CD14-positive monocyte (primary cell): ENCODE data around the gene THRB. TPM values are rescaled to one million over a fixed set of nuclear protein-coding genes. Genes with fewer than 3 reads are reported as not detected.

Experiments used
- DNase-seq, 3 donors: peaks; one replicate each; pipeline ENCODE4 v3.0.0-alpha.2; 2011 to 2022
- H2AFZ ChIP-seq: 2 replicates; pipeline ENCODE4 v1.6.0; 2012; ENCODE audit warnings: mild to moderate bottlenecking, low read depth, low read length, inconsistent platforms; ENCODE audit not compliant: insufficient read depth, poor library complexity, severe bottlenecking
- H3K27ac ChIP-seq, 2 donors: 1 replicate in 1 of 2; 2 replicates in 1 of 2; pipeline ENCODE4 v1.5.1; 2012 to 2013; ENCODE audit warnings: low read length in 2 of 2, control low read depth in 1 of 2, inconsistent platforms in 1 of 2, low read depth in 1 of 2, mild to moderate bottlenecking in 1 of 2
- H3K27me3 ChIP-seq, 2 donors: one replicate each; pipeline versions ENCODE4 v1.6.0 to v1.6.1; 2011 to 2013; ENCODE audit warnings: low read length in 2 of 2; ENCODE audit not compliant: control insufficient read depth in 2 of 2, insufficient read depth in 2 of 2
- H3K36me3 ChIP-seq, 2 donors: replicated peaks in 1 of 2; 1 replicate in 1 of 2; 2 replicates in 1 of 2; pipeline versions ENCODE4 v1.5.1 to v1.6.1; 2012 to 2013; ENCODE audit warnings: low read length in 2 of 2, control low read depth in 1 of 2, inconsistent platforms in 1 of 2, mild to moderate bottlenecking in 1 of 2; ENCODE audit not compliant: insufficient read depth in 2 of 2, control insufficient read depth in 1 of 2
- H3K4me1 ChIP-seq, 2 donors: 1 replicate in 1 of 2; 2 replicates in 1 of 2; pipeline versions ENCODE4 v1.5.1 to v1.6.1; 2012 to 2013; ENCODE audit warnings: low read length in 2 of 2, control low read depth in 1 of 2, inconsistent platforms in 1 of 2, mild to moderate bottlenecking in 1 of 2, moderate library complexity in 1 of 2; ENCODE audit not compliant: insufficient read depth in 2 of 2, control insufficient read depth in 1 of 2
- H3K4me2 ChIP-seq: replicated peaks from 2 replicates; pipeline ENCODE3; 2012; ENCODE audit warnings: low read length, moderate library complexity, mild to moderate bottlenecking; ENCODE audit not compliant: poor library complexity, severe bottlenecking; ENCODE audit errors: extremely low read depth
- H3K4me3 ChIP-seq, 3 experiments: fragments of 200-600 bp in 1 of 3; sonication (generic) in 1 of 3; replicated peaks in 1 of 3; 1 replicate in 2 of 3; 2 replicates in 1 of 3; pipeline ENCODE4 v1.5.1; 2011 to 2013; ENCODE audit warnings: low read length in 3 of 3, mild to moderate bottlenecking in 3 of 3, control low read depth in 2 of 3, low read depth in 2 of 3, inconsistent platforms in 1 of 3, moderate library complexity in 1 of 3
- H3K79me2 ChIP-seq: 2 replicates; pipeline ENCODE4 v1.6.0; 2012; ENCODE audit warnings: mild to moderate bottlenecking, control low read depth, inconsistent platforms, low read length, moderate library complexity; ENCODE audit not compliant: insufficient read depth
- H3K9ac ChIP-seq: 2 replicates; pipeline ENCODE4 v1.6.0; 2017; ENCODE audit warnings: low read length, mild to moderate bottlenecking; ENCODE audit not compliant: insufficient read depth, poor library complexity, severe bottlenecking
- H3K9me3 ChIP-seq, 2 donors: replicated peaks in 1 of 2; 1 replicate in 1 of 2; 2 replicates in 1 of 2; pipeline versions ENCODE4 v1.5.1 to v1.6.1; 2012 to 2013; ENCODE audit warnings: low read length in 2 of 2, control low read depth in 1 of 2; ENCODE audit not compliant: control insufficient read depth in 1 of 2, insufficient read depth in 1 of 2
- H4K20me1 ChIP-seq: 2 replicates; pipeline ENCODE4 v1.6.0; 2012; ENCODE audit warnings: mild to moderate bottlenecking, low read length, control low read depth, moderate library complexity; ENCODE audit not compliant: insufficient read depth
- H3K27ac Mint-ChIP-seq, 7 donors: one replicate each; pipeline ENCODE4 v1.8.0; 2020; ENCODE audit warnings: mild to moderate bottlenecking in 7 of 7, mixed read lengths in 7 of 7, moderate library complexity in 6 of 7, inconsistent platforms in 2 of 7
- H3K27me3 Mint-ChIP-seq, 3 donors: one replicate each; pipeline ENCODE4 v1.8.0; 2021 to 2022; ENCODE audit warnings: low read depth in 3 of 3, mild to moderate bottlenecking in 3 of 3, mixed read lengths in 3 of 3, moderate library complexity in 3 of 3, inconsistent platforms in 1 of 3
- H3K36me3 Mint-ChIP-seq, 2 donors: one replicate each; pipeline ENCODE4 v1.8.0; 2020; ENCODE audit warnings: mixed read lengths in 2 of 2, inconsistent platforms in 1 of 2, mild to moderate bottlenecking in 1 of 2
- H3K4me1 Mint-ChIP-seq: one replicate; pipeline ENCODE4 v1.8.0; 2020; ENCODE audit warnings: mild to moderate bottlenecking, mixed read lengths
- H3K4me3 Mint-ChIP-seq, 2 donors: one replicate each; pipeline ENCODE4 v1.8.0; 2020; ENCODE audit warnings: mild to moderate bottlenecking in 2 of 2, mixed read lengths in 2 of 2, moderate library complexity in 1 of 2
- H3K9me3 Mint-ChIP-seq, 7 donors: one replicate each; pipeline ENCODE4 v1.8.0; 2020 to 2022; ENCODE audit warnings: mixed read lengths in 7 of 7, mild to moderate bottlenecking in 6 of 7, moderate library complexity in 6 of 7, inconsistent platforms in 2 of 7
- WGBS: methylation state at CpG from one replicate; pipeline ENCODE4 v1.1.5; 2013; ENCODE audit warnings: missing lambda C conversion rate; ENCODE audit not compliant: insufficient coverage; 5-methylcytosine and 5-hydroxymethylcytosine counted together
- intact Hi-C, 2 donors: fragments of 100-400 bp; cut with micrococcal nuclease; formaldehyde crosslinking; loops; one replicate each; pipeline versions ENCODE4 v1.15.0 to v1.15.1; 2023
- polyA plus RNA-seq, 3 donors: library from polyadenylated mRNA; depleted of rRNA in 1 of 3; unstranded in 2 of 3; stranded (reverse) in 1 of 3; fragments of 300-500 nt in 2 of 3; fragments of >200 nt in 1 of 3; fragmentation: Illumina TruSeq in 2 of 3; gene quantifications; 1 replicate in 2 of 3; 2 replicates in 1 of 3; pipeline ENCODE4 v1.2.3, GENCODE V29; 2012 to 2021
- TF ChIP-seq, protein P1 (sequence below): fragments of 200-600 bp; IDR thresholded peaks from one replicate; pipeline ENCODE4 v1.8.0; 2022; ENCODE audit warnings: antibody characterized with exemption, mild to moderate bottlenecking

Gene THRB
- polyA plus RNA-seq, 3 donors: 0.05 TPM; not detected in 2

DNA sequence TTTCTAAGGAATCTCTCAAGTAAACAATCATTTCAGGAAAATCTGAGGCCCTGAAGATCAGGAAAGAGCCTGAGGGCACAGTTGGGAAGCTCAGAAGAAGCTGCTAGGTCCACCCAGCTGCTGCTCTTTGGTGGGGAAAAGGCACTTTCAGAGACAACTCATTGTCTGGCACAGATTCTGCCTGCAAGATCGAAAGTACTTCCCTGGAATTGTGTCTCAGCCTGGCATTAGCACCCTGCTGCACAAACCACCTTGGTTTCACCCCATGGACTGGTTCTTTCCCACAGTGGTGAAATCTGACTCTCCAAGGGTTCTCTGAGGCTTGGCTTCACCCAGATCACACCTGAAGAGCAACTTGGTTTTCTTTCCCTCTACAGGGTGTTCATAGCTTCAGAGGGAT lies 18.7 kb downstream of the THRB start:
- Histone ChIP-seq H3K9me3 (no peaks in the 10 kb centered on the region), H2AFZ (no peak overlapping the region), H3K4me1 (peaks cover 5 to 8% of the 10 kb centered on the region in 2 donors), H4K20me1 (no peaks in the 10 kb centered on the region), H3K4me2 (no peak overlapping the region), H3K4me3 (no peak overlapping the region), H3K36me3 (no peaks in the 10 kb centered on the region), H3K79me2 (no peaks in the 10 kb centered on the region), H3K27me3 (no peaks in the 10 kb centered on the region), H3K9ac (no peak overlapping the region), H3K27ac (no peak overlapping the region)
- TF ChIP-seq, protein P1, sequence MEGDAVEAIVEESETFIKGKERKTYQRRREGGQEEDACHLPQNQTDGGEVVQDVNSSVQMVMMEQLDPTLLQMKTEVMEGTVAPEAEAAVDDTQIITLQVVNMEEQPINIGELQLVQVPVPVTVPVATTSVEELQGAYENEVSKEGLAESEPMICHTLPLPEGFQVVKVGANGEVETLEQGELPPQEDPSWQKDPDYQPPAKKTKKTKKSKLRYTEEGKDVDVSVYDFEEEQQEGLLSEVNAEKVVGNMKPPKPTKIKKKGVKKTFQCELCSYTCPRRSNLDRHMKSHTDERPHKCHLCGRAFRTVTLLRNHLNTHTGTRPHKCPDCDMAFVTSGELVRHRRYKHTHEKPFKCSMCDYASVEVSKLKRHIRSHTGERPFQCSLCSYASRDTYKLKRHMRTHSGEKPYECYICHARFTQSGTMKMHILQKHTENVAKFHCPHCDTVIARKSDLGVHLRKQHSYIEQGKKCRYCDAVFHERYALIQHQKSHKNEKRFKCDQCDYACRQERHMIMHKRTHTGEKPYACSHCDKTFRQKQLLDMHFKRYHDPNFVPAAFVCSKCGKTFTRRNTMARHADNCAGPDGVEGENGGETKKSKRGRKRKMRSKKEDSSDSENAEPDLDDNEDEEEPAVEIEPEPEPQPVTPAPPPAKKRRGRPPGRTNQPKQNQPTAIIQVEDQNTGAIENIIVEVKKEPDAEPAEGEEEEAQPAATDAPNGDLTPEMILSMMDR: no peak
- intact Hi-C loops: no loop called here
- no peaks in the 10 kb centered on the region for H3K36me3 Mint-ChIP-seq
- peaks cover 0 to 1% (median 0%) of the 10 kb centered on the region in 3 donors for H3K27me3 Mint-ChIP-seq
- no peak for DNase-seq
- peaks cover 0 to 3% (median 0%) of the 10 kb centered on the region in 7 donors for H3K9me3 Mint-ChIP-seq
- H3K27ac Mint-ChIP-seq: no peak overlapping the region
- 80% methylated on average over 1 of the region's 1 CpG for WGBS
- no peak overlapping the region for H3K4me3 Mint-ChIP-seq
- peaks cover 12% of the 10 kb centered on the region for H3K4me1 Mint-ChIP-seq

DNA sequence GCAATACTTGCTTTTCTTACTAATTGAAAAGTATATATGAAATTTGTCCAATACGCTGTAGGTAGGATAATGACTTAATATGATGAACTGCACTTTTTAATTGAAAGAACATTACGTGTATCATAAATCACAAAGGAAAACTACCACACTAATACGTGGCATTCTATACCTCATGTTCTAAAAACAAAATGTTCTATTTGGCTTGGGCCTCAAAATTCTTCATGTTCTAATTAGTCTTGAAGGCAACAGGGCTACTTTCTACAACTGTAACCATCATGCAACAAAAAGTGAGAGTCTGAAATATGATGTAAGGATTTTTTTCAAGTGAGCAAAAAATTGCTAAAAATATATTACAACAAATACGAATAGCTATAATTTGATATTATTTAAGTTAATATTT lies 19.8 kb downstream of the THRB start:
- no peaks in the 10 kb centered on the region for H3K9me3 ChIP-seq
- no peaks in the 10 kb centered on the region for H3K36me3 ChIP-seq
- H4K20me1 ChIP-seq: no peaks in the 10 kb centered on the region
- H2AFZ ChIP-seq: no peak overlapping the region
- no peak overlapping the region for H3K4me2 ChIP-seq
- WGBS: no CpG with 5 or more reads among the region's 4 CpGs
- no peaks in the 10 kb centered on the region for H3K36me3 Mint-ChIP-seq
- H3K4me1 ChIP-seq: no peaks in the 10 kb centered on the region
- TF ChIP-seq, protein P1: no peak
- intact Hi-C loops: no loop called here
- peaks cover 0 to 1% (median 0%) of the 10 kb centered on the region in 3 donors for H3K27me3 Mint-ChIP-seq
- no peak overlapping the region for H3K27ac ChIP-seq
- H3K27ac Mint-ChIP-seq: no peak overlapping the region
- peaks cover 4% of the 10 kb centered on the region for H3K4me1 Mint-ChIP-seq
- H3K4me3 Mint-ChIP-seq: no peak overlapping the region
- H3K79me2 ChIP-seq: no peaks in the 10 kb centered on the region
- no peak for DNase-seq
- H3K9me3 Mint-ChIP-seq: peaks cover 0 to 3% (median 2%) of the 10 kb centered on the region in 7 donors
- H3K9ac ChIP-seq: no peak overlapping the region
- H3K4me3 ChIP-seq: no peak overlapping the region
- H3K27me3 ChIP-seq: no peaks in the 10 kb centered on the region
